IPS-NIHi11 (cell line): ENCODE data around the gene DYRK1B.
"Not testable (repeated sequence)": the region's sequence is repeated elsewhere in the genome, so short reads cannot be mapped to it uniquely, and the experiment has no call there.

Experiments used
- DNase-seq: peaks from one replicate; pipeline ENCODE4 v3.0.0; 2012; ENCODE audit warnings: mixed read lengths, low spot score

The DYRK1B gene

DNA sequence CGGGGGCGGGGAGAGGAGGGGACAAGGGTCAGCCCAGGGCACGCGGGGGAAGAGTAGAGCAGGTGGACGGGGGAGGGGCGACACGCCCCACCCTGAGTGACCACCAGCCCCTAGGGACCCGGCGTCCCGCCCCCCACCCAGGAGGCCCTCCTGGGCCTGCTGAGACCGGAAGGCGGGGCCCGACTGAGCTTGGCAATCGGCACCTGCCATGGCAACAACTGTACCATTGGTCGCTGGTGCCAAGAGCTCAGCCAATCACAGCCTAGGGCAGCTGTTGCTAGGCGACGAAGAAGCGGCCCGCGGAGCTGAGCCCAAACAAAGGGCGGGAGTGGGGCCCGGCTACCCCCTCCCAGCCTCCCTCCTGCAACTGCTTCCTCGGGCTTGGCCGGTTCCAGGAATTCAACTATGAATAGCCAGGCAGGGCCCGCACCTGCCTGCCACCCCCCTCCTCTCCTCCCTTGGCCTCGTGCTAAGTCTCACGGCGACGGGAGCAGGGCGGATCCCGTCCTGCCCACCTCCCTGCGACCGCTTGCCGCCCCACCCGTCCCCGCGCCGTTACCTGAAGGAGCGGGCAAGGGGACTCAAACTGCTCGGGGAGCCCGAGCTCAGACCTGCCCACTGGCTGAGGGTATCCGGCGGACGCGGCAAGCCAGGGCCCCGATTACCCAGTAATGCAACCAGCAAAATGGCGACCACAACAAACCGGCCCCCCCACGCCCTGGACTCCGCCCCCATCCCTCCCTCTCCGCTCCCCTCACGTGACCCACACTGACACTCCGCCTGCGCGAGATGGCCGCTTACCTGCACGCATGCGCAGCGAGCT is at the start of gene DYRK1B:
DYRK1B (minus strand) TSS at position 699 of the 823 bp plus-strand sequence. CDS start 2,295 bp downstream, outside the sequence.
- DNase-seq, result peak; percentile 99

DNA sequence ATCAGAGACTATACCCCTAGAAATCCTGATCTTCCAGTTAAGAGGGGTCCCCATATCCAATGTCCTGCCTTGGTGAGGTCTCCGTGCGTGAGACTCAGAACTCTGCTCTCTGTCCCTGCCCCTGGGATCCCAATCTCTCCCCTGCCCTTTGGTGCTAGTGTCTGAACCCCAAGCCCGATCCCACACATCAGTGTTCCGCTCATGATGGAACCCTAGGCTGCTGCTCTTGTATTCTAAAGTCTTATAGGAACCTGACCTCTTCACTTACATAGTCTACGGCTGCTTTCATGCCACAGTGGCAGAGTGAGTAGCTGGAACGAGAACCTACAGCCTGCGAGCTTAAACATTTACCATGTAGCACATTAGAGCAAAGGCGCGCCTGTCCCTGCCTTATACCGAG is 48.7 kb upstream of the DYRK1B start:
- DNase-seq, result not testable (repeated sequence)

DNA sequence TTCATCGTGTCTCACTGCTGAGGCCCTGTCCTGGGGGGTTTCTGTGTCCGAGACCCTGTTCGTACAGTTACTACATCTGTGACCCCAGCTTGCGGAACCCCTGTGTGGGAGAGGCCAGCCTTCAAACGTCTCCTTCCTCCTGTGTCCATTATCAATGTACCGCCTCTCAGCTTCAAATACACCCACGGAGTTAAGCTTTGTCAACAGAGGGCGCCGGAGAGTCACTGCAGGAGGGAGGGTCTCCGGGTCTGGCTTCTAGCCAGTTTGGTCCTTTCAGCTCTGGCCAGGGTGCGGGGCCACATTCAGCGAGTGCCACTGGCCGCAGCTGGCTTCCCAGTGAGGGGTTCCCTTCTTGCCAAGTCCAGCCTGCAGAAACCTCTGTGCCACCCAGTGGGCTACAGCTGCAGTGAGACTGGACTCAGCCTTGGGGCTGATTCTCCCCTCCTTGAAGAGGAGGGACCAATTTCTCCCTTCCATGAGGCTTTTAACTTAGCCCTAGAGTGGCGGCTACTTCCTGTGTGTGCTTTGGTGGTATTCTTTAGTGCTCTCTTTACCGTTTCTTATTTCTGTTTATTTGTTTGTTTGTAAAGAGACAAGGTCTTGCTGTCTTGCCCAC is 47.6 kb upstream of the DYRK1B start:
- peak; percentile 69 for DNase-seq

DNA sequence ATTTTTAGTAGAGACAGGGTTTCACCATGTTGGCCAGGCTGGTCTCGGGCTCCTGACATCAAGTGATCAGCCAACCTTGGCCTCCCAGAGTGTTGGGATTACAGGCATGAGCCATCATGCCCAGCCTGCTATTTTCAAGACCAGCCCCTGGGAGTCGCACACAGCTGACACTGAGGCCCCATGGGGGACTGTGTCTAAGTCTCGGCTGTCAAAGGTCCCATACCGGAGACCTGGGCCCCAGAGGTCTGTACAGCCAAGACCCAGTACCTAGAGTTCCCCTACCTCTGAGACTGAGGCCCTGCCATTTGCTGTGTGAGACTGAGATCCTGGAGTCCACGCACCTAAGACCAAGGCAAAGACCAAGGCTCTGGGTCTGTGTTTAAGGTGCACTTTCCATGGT is 46.3 kb upstream of the DYRK1B start:
- DNase-seq, result not testable (repeated sequence)

DNA sequence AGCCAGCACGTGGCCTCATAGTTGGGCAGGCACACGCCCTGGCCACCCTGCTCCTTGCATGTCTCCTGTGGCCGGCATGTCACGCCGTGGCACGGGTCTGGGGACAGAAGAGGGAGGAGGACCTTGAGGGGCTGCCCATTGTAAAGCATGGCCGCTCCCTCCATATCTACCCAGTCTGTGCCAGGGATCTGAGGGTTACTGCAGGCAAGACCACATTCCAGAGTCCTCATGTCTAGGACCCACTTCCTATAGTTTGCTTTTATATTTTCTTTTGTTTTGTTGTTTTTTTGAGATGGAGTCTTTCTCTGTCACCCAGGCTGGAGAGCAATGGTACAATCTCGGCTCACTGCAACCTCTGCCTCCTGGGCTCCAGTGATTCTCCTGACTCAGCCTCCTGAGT is 45.8 kb upstream of the DYRK1B start:
- not testable (repeated sequence) for DNase-seq

DNA sequence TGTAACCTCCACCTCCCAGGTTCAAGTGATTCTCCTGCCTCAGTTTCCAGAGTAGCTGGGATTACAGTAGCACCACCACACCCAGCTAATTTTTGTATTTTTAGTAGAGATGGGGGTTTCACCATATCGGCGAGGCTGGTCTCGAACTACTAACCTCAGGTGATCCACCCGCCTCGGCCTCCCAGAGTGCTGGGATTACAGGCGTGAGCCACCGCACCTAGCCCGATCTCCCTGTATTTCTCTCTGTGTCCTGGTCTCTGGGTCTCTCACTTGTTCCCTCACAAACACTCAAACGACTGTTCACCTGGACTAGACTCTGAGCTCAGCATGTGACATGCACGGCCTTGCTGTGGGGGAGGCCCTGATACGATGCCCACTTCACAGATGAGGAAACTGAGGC is 44.9 kb upstream of the DYRK1B start:
- not testable (repeated sequence) for DNase-seq

DNA sequence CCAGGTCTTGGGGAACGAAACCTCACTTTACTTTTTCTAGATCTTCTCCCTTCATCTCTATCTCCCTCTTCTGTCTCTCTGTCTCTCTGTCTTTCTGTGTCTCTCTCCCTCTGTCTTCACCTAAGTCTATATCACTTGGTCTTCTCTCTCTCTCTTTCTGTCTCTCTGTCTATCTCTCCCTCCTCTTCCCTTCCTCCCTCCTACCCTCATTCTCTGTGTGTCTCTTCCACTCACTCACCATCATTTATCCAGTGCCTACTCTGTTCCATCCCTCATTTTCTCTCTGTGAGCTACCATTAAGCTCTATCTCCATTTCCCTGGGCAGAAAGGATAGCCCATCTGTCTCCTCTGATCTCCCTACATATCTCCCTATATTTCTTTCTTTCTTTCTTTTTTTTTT is 44.4 kb upstream of the DYRK1B start:
- no peak for DNase-seq

DNA sequence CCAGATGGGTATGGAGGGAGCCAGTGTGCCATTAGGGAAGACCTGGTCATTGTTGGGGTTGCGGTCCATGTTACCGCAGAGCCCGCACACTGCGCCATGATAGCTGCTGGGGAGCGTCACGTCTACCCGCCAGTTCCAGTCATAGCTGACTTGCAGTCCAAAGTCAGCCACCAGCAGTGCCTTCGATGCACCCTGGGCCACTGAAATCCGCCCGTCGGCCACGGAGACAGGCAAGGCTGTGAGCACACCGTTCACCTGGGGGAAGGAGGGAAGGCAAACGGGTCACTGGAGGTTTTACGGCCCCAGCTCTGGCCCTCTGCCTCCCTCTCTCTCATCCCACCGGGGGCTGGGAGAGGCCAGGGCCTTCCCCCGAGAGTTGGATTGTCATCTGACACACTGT is 44.0 kb upstream of the DYRK1B start:
- DNase-seq, result not testable (repeated sequence)

DNA sequence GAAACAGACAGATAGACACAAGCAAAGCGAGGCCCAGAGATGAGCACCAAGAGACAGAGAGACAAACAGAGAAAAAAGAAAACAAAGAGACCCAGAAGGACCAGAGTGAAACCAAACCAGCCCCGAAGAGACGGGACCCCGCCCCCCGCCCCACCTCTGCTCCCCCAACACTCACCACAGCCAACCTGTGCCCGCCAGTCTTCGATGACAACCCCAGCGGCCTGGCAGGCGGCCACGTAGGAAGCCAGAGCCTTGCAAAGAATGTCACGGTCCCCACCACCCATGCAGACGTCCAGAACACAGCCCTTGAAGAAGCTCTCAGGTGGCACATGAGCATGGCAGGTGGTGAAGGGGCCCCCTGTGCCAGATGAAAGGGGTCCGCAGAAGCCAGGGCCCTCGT is 43.5 kb upstream of the DYRK1B start:
- not testable (repeated sequence) for DNase-seq

DNA sequence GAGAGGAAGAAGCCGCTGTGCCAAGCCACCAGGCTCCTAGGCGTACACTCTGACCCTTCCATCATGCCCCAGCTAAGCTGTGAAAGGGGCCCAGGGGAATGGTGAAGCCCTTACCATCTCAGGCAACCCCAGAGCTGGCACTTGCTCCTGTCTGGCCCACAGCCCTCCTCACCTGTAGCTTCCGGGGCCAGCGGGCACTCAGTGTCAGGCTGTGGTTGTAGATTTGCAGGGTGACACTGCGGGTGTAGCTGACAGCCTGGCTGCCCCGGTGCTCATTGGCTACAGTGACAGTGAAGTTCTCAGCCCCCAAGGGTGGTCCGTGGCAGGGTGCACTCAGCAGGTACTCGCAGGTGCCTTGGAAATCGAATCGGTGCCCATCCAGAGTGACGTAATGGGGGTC is 42.5 kb upstream of the DYRK1B start:
- not testable (repeated sequence) for DNase-seq

DNA sequence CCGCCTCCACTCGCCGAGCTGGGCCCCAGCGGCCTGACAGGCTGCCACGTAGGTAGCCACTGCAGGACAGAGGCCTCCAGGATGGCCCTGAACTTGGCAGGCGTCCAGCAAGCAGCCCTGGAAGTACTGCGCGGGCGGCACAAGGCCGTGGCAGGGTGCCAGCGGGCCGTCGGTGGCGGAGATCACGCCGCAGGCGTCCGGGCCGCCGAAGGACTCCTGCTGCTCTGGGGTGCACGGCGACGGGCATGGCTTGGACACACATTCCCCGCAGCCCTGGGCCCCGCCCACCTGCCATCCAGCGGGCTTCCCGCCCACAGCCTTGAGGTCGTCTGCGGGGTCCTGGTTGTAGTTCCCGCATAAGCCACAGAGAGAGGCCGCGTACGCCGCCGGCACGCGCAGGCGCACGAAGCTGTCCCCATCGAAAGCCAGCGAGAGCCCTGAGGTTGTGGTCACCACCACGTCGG is 41.5 kb upstream of the DYRK1B start:
- not testable (repeated sequence) for DNase-seq

DNA sequence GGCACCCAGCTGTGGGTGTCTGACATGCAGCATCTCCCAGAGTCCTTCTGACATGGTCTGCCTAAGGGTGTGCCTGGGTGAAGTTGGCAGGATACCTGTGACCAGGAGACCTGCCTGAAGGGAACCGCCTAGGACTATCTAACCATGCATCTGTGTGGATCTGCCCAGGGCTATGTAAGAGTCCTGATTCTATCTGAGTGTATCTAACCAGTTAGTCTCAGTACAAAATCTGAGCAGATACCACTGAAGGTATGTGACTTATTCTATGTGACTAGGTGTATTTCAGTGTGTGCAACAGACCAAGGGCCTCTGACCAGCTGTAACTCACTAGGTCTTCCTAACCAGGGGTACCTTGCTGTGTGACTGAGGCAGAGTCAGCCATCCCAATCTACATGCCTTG is 40.4 kb upstream of the DYRK1B start:
- no peak for DNase-seq

DNA sequence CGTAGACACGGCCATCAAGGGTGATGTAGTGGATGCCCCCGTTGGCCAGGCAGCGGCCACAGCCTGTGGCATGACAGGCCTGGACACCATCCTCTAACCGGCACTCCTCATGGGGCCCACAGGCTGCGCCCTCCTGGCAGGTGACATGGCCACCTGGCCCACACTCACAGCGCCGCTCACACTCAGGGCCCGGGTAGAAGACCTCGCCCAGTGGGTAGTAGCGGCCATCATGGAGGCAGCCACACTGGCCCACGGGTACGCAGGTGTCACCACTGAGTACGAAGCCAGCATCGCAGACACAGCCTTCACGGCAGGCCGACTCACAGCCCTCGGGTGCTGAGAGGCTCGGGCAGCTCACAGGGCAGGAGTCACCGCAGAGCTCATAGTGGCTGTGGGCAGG is 39.4 kb upstream of the DYRK1B start:
- no peak for DNase-seq

DNA sequence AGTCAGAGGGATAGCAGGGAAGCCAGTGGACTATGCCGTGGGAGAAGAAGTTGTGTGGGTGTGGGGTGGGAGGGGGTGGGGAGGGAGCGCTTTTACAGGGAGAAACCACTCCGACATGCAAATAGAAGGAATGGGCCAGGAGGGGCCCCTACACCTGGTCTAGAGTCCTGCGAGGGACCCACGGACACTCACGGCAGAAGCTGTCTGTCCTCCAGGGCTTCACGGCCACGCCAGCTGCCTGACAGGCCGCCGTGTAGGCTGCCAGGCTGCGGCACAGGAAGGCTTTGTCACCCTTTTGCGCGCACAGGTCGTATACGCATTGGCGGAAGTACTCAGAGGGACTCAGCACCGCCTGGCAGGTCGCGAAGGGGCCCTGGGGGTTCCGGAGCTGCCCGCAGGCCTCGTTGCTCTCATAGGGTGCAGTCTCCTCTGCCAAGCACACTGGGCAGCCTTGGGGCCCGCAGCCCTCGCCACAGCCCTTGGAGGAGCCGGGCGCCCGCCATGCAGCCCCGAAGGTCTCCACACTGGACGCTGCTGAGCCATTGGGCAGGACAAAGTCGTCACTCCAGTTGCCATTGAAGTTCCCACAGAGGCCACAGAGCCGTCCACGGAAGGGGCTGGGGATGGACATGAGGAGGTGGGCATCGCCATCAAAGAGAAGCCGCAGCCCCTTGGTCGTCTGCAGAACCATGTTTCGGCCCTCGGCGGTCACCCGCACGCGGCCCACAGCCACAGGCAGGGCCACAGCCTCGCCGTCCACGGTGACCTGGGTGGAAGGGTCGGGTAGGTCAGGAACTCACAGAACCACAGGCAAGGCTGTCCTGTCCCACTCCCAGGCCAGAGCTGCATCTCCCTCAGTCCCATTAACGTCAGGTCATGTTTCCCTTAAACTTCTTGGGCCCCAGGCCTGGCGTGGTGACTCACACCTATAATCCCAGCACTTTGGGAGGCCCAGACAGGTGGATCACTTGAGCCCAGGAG is 38.2 kb upstream of the DYRK1B start:
- no peak for DNase-seq

DNA sequence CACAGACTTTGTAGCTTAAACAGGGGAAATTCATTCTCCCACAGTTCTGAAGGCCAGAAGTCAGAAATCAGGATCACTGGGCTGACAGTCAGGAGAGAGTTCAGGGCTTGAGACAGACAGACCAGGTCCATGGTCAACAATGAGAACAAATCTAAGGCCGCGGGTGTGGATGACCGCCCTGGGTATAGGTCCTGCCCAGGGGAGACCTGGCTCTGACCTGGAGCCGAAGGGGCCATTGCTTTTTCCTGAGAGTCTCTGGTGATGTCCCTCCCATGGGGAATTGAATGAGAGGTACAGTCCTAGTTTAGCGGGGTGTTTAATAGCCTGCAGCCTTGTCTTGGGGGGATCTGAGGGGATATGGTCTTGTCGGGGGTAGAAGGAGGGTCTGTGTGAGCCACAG is 37.4 kb upstream of the DYRK1B start:
- DNase-seq, result no peak

DNA sequence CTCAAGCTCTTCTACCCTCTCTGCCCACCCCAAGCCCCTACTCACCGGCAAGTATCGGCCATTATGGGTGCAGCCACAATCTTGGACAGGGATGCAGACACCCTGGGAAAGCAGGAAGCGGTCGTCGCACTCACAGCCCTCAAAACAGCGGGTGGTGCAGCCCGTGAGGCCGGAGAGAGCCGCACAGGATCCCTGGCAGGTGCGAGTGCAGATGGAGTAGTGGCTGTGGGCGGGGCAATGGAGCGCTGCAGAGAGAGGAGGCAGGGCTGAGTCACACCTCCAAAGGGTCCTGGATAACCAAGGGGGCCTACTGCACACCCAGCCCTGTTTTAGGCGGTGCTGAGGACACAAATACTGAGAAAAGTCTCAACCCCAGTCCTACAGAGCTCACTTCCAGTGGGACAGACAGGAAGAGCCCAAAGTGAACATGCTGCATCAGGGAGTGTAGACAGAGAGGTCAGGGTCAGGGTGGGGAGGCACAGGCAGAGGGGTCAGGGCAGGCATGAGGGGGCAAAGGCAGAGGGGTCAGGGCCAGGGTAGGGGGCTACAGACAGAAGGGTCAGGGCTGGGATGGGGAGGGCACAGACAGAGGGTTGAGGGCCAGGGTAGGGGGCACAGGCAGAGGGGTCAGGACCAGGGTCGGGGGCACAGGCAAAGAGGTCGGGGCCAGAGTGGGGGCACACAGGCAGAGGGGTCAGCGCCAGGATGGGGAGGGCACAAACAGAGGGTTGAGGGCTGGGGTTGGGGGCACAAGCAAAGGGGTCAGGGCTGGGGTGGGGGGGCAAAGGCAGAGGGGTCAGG is 36.4 kb upstream of the DYRK1B start:
- DNase-seq, result peak; percentile 91

DNA sequence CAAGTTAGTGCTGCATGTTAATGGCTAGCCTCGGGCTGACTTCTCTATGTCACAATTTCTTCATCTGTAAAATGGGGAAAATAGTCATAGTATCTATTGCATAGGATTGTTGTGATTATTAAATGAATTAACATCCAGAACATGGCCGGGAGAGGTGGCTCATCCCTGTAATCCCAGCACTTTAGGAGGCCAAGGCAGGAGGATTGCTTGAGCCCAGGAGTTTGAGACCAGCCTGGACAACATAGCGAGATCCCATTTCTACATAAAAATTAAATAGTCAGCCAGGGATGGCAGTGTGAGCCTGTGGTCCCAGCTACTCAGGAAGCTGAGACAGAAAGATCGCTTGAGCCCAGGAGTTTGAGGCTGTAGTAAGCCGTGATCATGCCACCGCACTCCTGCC is 34.0 kb upstream of the DYRK1B start:
- DNase-seq, result no peak

DNA sequence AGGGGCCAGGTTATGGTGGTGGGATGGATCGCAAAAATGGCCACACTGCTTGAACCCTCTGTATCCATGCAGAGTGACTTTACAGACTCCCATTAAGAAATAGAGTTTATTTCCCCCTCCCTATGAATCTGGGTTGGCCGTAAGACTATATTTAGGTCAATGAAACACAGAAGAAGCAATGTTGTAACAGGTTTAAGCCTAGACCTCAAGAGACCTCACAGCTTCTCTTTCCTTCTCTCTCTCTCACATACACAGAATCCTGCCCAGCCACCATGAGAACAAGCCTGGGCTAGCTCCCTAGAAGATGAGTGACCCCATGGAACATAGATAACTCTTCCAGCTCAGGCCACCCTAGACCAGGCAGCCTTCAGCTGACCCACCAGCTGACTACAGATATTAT is 33.2 kb upstream of the DYRK1B start:
- no peak for DNase-seq

DNA sequence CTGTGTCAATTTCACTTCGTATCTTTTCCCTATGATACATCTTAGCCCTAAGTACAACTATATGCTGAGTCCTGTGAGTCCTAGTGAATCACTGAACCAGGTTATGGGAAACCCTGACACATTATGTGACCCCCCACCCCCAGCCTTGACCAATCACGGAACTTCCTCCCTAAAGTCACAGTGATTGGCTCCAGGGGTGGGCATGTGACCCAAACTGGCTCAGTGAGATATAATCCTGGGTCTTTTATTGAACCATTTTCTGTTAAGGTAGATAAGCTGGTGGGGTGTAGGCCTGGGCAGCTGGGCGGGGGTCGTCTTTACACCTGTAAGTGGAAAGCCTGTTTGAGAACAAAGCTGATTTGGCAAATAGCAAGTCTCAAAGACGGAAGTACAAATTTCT is 32.0 kb upstream of the DYRK1B start:
- DNase-seq, result no peak

DNA sequence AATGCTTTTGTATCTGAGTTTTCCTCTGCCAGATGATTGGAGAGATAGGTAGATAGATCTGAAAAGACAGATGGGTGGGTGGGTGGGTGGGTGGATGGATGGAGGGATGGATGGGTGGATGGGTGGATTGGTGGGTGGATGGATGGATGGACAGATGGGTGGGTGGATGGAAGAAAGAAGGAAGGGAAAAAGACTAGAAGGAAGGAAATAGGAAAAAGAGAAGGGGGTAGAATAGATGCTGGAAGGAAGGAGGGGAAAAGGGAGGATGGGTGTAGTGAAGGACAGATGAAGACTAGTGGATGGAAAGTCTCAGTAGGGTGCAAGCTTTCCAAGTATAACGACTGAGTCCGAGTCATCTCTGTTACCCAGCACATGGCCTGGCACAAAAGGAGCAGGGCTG is 31.2 kb upstream of the DYRK1B start:
- no peak for DNase-seq

DNA sequence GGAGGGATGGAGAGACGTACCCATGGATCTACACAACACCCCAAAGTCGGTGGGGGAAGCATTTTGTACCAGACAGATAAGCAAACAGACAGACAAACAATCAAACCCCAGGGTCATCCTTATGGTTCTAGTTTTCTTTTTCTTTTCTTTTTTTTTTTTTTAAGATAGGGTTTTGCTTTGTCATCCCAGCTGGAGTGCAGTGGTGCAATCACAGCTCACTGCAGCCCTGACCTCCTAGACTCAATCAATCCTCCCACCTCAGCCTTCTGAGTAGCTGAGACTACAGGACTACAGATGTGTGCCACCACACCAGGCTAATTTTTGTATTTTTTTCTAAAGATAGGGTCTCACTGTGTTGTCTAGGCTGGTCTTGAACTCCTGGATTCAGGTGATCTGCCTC is 30.2 kb upstream of the DYRK1B start:
- DNase-seq, result no peak
